GM19240 (cell line): Measurements from ENCODE around the gene CLCF1.
A peak's percentile ranks its signal among the peaks of the same experiment; 100 is the strongest.

Source experiments
- DNase-seq: peaks from one replicate; pipeline ENCODE4 v3.0.0; 2011; ENCODE audit warnings: low spot score; ENCODE audit not compliant: insufficient read length

CLCF1 gene

GRCh38 chr11:67356864-67357561 lies 16.4 kb downstream of the CLCF1 start:
- DNase-seq, result peak; percentile 74

GRCh38 chr11:67356387-67356863 lies 17.0 kb downstream of the CLCF1 start:
- no peak for DNase-seq

- DNase-seq, result no peak
These were observed 17.5 kb downstream of the CLCF1 start for GRCh38 chr11:67355794-67356386.

GRCh38 chr11:67355023-67355793 lies 18.2 kb downstream of the CLCF1 start:
- no peak for DNase-seq

- no peak for DNase-seq
These were observed 19.0 kb downstream of the CLCF1 start for GRCh38 chr11:67354075-67355022.

- peak; percentile 86 for DNase-seq
These were observed 19.9 kb downstream of the CLCF1 start, which contains the start of gene POLD4 for GRCh38 chr11:67353317-67354074. Gene POLD4, minus strand, starts transcription at chr11:67353546. Its CDS starts 147 bp downstream, at chr11:67353399.

GRCh38 chr11:67352546-67353316 lies 20.7 kb downstream of the CLCF1 start:
- DNase-seq, result no peak

- DNase-seq, result no peak
These were observed 22.0 kb downstream of the CLCF1 start for GRCh38 chr11:67351275-67352005.

- no peak for DNase-seq
These were observed 23.4 kb downstream of the CLCF1 start for GRCh38 chr11:67349928-67350465.

GRCh38 chr11:67349457-67349856 lies 23.9 kb downstream of the CLCF1 start:
- no peak for DNase-seq

GRCh38 chr11:67349036-67349435 lies 24.4 kb downstream of the CLCF1 start:
- DNase-seq, result no peak

GRCh38 chr11:67347964-67348749 lies 25.2 kb downstream of the CLCF1 start:
- DNase-seq, result no peak

GRCh38 chr11:67345920-67346819 lies 27.2 kb downstream of the CLCF1 start:
- no peak for DNase-seq

GRCh38 chr11:67345247-67345919 lies 28.0 kb downstream of the CLCF1 start:
- no peak for DNase-seq

- DNase-seq, result no peak
These were observed 29.1 kb downstream of the CLCF1 start for GRCh38 chr11:67344264-67344663.

- DNase-seq, result no peak
These were observed 36.1 kb downstream of the CLCF1 start for GRCh38 chr11:67337257-67337656.
